Thoracic aorta (tissue), 2 donors: ENCODE data around the gene RHNO1. TPM values are rescaled to one million over a fixed set of nuclear protein-coding genes. Genes with fewer than 3 reads are reported as not detected.

ENCODE experiments used
- ATAC-seq: fragments of 150-250 bp; one replicate; pipeline ENCODE4 v1.8.0; 2017; ENCODE audit warnings: low read depth; ENCODE audit not compliant: insufficient number of reproducible peaks, low FRiP score
- DNase-seq: peaks from one replicate; pipeline ENCODE4 v3.0.0-alpha.2; 2020; ENCODE audit warnings: low spot score
- H3K27ac ChIP-seq, 2 donors: fragments of 200-600 bp; sonication (generic); 1 replicate in 1 of 2; 2 replicates in 1 of 2; pipeline ENCODE4 v1.5.1; 2016; ENCODE audit warnings: mild to moderate bottlenecking in 2 of 2, moderate library complexity in 2 of 2
- H3K27me3 ChIP-seq: fragments of 200-600 bp; sonication (generic); replicated peaks from 2 replicates; pipeline ENCODE4 v1.6.0; 2016; ENCODE audit warnings: mild to moderate bottlenecking; ENCODE audit not compliant: insufficient read depth
- H3K36me3 ChIP-seq: fragments of 200-600 bp; sonication (generic); one replicate; pipeline ENCODE4 v1.5.1; 2016
- H3K4me1 ChIP-seq, 2 donors: fragments of 200-600 bp; sonication (generic); 1 replicate in 1 of 2; 2 replicates in 1 of 2; pipeline versions ENCODE4 v1.5.1 to v1.6.0; 2016; ENCODE audit warnings: low read depth in 2 of 2, mild to moderate bottlenecking in 1 of 2; ENCODE audit not compliant: control insufficient read depth in 1 of 2
- H3K4me3 ChIP-seq: fragments of 200-600 bp; sonication (generic); 2 replicates; pipeline ENCODE4 v1.5.1; 2016; ENCODE audit warnings: mild to moderate bottlenecking
- H3K9me3 ChIP-seq: fragments of 200-600 bp; sonication (generic); 2 replicates; pipeline ENCODE4 v1.5.1; 2016
- CTCF ChIP-seq: fragments of 200-600 bp; sonication (generic); IDR thresholded peaks from one replicate; pipeline ENCODE4 v1.5.1; 2019; ENCODE audit warnings: antibody characterized with exemption
- total RNA-seq, 2 donors: library from RNA; depleted of rRNA; stranded (reverse); fragments of >200 nt; gene quantifications; one replicate each; pipeline versions ENCODE4 v1.1.0 to v1.2.3, GENCODE V29; 2016

The RHNO1 gene
- total RNA-seq, result 10 to 100 TPM in 1 of 2 donors, 1 to 10 TPM in 1; 9.6 to 10.8 TPM

GRCh38 chr12:2877047-2877952, at the start of gene RHNO1, which contains the start of gene FOXM1:
Gene RHNO1, plus strand, starts transcription at chr12:2877223. Its CDS starts 8,144 bp downstream, at chr12:2885367.
Gene FOXM1, minus strand, starts transcription at chr12:2877174. Its CDS starts 2,696 bp downstream, at chr12:2874478.
- Histone ChIP-seq H3K27ac (peak within 1 kb of the TSS; percentile 73 to 82), H3K4me3 (peak within 1 kb of the TSS; percentile 81), H3K9me3 (no peaks in the 10 kb centered on the region), H3K4me1 (peaks cover 11 to 18% of the 10 kb centered on the region in 2 donors), H3K27me3 (no peaks in the 10 kb centered on the region), H3K36me3 (no peaks in the 10 kb centered on the region)
- ATAC-seq (peak; percentile 93), DNase-seq (peak; percentile 63)
- TF ChIP-seq CTCF, result peak; percentile 42

GRCh38 chr12:2829275-2829674, 47.7 kb upstream of the RHNO1 start:
- H3K36me3 ChIP-seq, result peaks cover 27% of the 10 kb centered on the region
- H3K4me1 ChIP-seq, result peaks cover 0 to 10% of the 10 kb centered on the region in 2 donors
- TF ChIP-seq CTCF, result no peak
- H3K9me3 ChIP-seq, result no peaks in the 10 kb centered on the region
- no peak for ATAC-seq
- no peak overlapping the region for H3K27ac ChIP-seq
- no peak overlapping the region for H3K4me3 ChIP-seq
- no peak for DNase-seq
- H3K27me3 ChIP-seq, result no peaks in the 10 kb centered on the region

- Histone ChIP-seq H3K27ac (no peak overlapping the region), H3K9me3 (no peaks in the 10 kb centered on the region), H3K27me3 (no peaks in the 10 kb centered on the region), H3K4me3 (no peak overlapping the region), H3K4me1 (peaks cover 0 to 22% of the 10 kb centered on the region in 2 donors), H3K36me3 (peaks cover 3% of the 10 kb centered on the region)
- no peak for DNase-seq
- no peak for ATAC-seq
- no peak for TF ChIP-seq CTCF
Observed at GRCh38 chr12:2832550-2833127, 44.4 kb upstream of the RHNO1 start.

GRCh38 chr12:2833327-2833726, 43.7 kb upstream of the RHNO1 start:
- no peak for ATAC-seq
- Histone ChIP-seq H3K27ac (no peak overlapping the region), H3K4me3 (no peak overlapping the region), H3K36me3 (peaks cover under 1% of the 10 kb centered on the region), H3K4me1 (peaks cover 0 to 22% of the 10 kb centered on the region in 2 donors), H3K9me3 (no peaks in the 10 kb centered on the region), H3K27me3 (no peaks in the 10 kb centered on the region)
- no peak for DNase-seq
- no peak for TF ChIP-seq CTCF

GRCh38 chr12:2833810-2834209, 43.2 kb upstream of the RHNO1 start:
- H3K27me3 ChIP-seq, result no peaks in the 10 kb centered on the region
- no peak for ATAC-seq
- H3K9me3 ChIP-seq, result no peaks in the 10 kb centered on the region
- no peaks in the 10 kb centered on the region for H3K36me3 ChIP-seq
- no peak for DNase-seq
- H3K4me1 ChIP-seq, result peaks cover 0 to 22% of the 10 kb centered on the region in 2 donors
- H3K27ac ChIP-seq, result no peak overlapping the region
- H3K4me3 ChIP-seq, result no peak overlapping the region
- TF ChIP-seq CTCF, result no peak
